Tibial artery (tissue), 4 donors: ENCODE data around the gene STAP2.

Experiments used
- DNase-seq, 2 donors: peaks; one replicate each; pipeline ENCODE4 v3.0.0-alpha.2; 2019
- H3K27ac ChIP-seq, 2 donors: fragments of 200-600 bp; sonication (generic) in 1 of 2; 1 replicate in 1 of 2; 2 replicates in 1 of 2; pipeline ENCODE4 v1.5.1; 2018 to 2019; ENCODE audit warnings: mild to moderate bottlenecking in 1 of 2
- H3K27me3 ChIP-seq, 2 donors: fragments of 200-600 bp; sonication (generic) in 1 of 2; one replicate each; pipeline versions ENCODE4 v1.5.1 to v1.6.0; 2016 to 2019
- H3K36me3 ChIP-seq, 3 donors: fragments of 200-600 bp; sonication (generic) in 2 of 3; one replicate each; pipeline ENCODE4 v1.5.1; 2016 to 2019; ENCODE audit warnings: mild to moderate bottlenecking in 2 of 3
- H3K4me1 ChIP-seq, 4 donors: fragments of 200-600 bp; sonication (generic) in 2 of 4; 1 replicate in 3 of 4; 2 replicates in 1 of 4; pipeline ENCODE4 v1.5.1; 2016 to 2019
- H3K4me3 ChIP-seq, 2 donors: fragments of 200-600 bp; sonication (generic) in 1 of 2; 1 replicate in 1 of 2; 2 replicates in 1 of 2; pipeline ENCODE4 v1.5.1; 2018 to 2019; ENCODE audit warnings: mild to moderate bottlenecking in 2 of 2
- H3K9me3 ChIP-seq, 3 donors: fragments of 200-600 bp; sonication (generic) in 1 of 3; one replicate each; pipeline ENCODE4 v1.5.1; 2016 to 2019
- intact Hi-C: fragments of 100-400 bp; cut with DNase I; formaldehyde crosslinking; loops from one replicate; pipeline ENCODE4 v1.15.0; 2023; ENCODE audit warnings: low total_unique reads
- TF ChIP-seq, protein P1 (sequence below), 2 experiments: fragments of 200-600 bp in 1 of 2; fragments of 450-650 bp in 1 of 2; IDR thresholded peaks; one replicate each; pipeline ENCODE4 v1.5.1; 2017 to 2019; ENCODE audit warnings: antibody characterized with exemption in 2 of 2, mild to moderate bottlenecking in 1 of 2, moderate library complexity in 1 of 2

Gene STAP2

DNA sequence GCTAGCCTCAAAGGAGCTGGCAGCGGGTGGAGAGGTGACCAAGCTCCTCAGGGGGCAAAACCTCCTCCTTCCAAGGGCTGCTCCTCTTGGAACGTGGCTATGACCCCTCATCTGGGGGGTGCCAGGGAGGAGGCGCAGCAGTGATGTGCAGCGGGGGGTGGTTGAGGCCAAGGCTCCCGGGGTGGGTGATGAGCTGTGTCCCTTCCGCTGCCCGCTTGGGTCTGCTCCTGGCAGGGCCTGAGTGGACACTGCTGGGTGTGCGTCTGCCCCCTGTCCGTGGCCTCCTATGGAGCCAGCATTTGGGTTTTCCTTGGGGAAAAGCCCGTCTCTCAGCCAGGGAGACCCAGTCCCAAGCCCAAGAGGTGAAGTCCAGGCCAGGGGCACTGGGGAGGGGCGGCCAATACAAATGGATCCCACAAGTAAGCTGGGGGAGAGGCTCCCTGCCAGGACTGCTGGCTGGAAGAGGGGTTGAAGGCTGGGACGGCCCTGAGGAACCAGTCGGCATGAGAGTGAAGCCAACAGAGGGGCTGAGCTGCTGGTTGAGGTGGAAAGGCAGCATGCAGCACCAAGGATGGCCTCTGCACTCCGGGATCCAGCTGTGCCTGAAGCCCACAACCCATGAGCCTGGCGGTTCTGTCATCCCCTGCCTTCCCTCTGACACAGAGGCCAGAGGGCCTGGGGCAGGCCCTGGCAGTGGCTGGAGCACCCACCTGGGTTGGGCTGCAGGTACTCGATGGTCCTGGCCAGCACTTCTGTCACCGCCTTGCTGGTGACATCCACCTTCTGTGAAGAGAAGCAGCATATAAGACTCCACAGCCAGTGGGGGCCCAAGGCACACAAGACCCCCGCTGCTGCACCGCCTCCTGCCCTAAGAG is 27.4 kb upstream of the STAP2 start:
- H3K4me3 ChIP-seq: no peak overlapping the region
- H3K27me3 ChIP-seq: no peaks in the 10 kb centered on the region
- peaks cover 54 to 61% (median 61%) of the 10 kb centered on the region in 3 donors for H3K36me3 ChIP-seq
- TF ChIP-seq, protein P1, sequence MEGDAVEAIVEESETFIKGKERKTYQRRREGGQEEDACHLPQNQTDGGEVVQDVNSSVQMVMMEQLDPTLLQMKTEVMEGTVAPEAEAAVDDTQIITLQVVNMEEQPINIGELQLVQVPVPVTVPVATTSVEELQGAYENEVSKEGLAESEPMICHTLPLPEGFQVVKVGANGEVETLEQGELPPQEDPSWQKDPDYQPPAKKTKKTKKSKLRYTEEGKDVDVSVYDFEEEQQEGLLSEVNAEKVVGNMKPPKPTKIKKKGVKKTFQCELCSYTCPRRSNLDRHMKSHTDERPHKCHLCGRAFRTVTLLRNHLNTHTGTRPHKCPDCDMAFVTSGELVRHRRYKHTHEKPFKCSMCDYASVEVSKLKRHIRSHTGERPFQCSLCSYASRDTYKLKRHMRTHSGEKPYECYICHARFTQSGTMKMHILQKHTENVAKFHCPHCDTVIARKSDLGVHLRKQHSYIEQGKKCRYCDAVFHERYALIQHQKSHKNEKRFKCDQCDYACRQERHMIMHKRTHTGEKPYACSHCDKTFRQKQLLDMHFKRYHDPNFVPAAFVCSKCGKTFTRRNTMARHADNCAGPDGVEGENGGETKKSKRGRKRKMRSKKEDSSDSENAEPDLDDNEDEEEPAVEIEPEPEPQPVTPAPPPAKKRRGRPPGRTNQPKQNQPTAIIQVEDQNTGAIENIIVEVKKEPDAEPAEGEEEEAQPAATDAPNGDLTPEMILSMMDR (IDR thresholded peaks at IDR 0.05): no peak
- no peaks in the 10 kb centered on the region for H3K9me3 ChIP-seq
- peaks cover 0 to 37% (median 31%) of the 10 kb centered on the region in 4 donors for H3K4me1 ChIP-seq
- H3K27ac ChIP-seq: no peak overlapping the region
- intact Hi-C loops: no loop called here
- peak in 1 of 2 donors; percentile 61 for DNase-seq

DNA sequence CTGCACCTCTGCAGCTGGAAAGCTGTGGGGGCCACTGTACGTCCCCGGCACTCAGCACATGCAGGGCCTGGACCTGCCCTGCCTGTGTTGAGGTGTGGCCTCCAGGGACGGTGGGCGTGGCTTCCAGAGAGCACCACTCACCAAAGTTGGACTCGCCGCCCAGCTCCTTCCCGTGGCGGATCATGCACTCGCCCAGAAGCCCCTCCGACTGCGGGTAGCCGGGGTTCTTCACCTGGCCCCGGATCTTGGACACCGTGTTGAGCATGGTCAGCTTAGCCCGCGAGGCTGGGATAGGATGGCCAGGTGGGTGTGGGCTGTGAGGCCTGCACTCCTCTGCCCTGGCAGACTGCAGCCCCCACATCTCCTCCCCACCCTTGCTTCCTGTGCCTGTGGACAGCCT is 26.7 kb upstream of the STAP2 start:
- Histone ChIP-seq H3K27ac (no peak overlapping the region), H3K27me3 (no peaks in the 10 kb centered on the region), H3K4me3 (no peak overlapping the region), H3K9me3 (no peaks in the 10 kb centered on the region), H3K36me3 (peaks cover 58 to 68% (median 67%) of the 10 kb centered on the region in 3 donors), H3K4me1 (peaks cover 0 to 31% (median 24%) of the 10 kb centered on the region in 4 donors)
- DNase-seq: peak in 1 of 2 donors; percentile 63
- TF ChIP-seq, protein P1 (IDR thresholded peaks at IDR 0.05): no peak
- intact Hi-C loops: no loop called here

DNA sequence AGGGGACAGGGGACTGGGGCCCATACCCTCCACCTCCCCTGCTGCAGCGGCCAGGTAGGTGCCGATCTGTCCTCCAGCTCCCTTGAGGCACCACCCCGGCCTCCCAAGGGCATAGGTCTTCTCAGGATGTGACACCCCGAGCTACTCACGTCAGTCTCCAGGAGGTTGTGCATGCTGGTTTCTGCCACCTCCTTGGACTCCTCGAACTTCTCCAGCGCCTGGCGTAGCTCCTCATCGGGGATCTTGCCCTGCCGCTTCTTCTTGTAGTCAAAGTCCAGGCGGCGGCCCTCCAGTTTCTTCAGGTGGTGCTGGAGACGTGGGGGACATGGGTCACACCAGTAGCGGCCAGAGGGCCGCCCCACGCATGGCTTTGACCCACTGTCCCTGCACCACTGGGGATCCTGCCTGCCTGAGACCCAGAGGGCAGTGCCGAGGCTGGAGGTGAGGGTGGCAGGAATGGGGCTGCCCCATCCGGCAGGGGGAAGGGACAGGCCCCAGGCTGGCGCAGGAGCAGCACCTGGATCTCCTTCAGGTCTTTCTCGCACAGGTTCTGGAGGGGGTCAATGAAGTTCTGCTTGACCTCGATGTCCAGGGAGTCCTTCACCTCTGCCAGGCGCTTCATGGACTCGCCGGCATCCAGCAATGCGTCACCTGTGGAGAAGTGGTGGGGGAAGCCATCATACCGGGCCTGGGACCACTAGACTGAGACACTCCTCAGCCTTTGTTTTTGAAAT is 25.1 kb upstream of the STAP2 start:
- TF ChIP-seq, protein P1 (IDR thresholded peaks at IDR 0.05): no peak
- peaks cover 0 to 15% (median 11%) of the 10 kb centered on the region in 4 donors for H3K4me1 ChIP-seq
- H3K4me3 ChIP-seq: no peak overlapping the region
- intact Hi-C loops: no loop called here
- H3K27ac ChIP-seq: no peak overlapping the region
- H3K36me3 ChIP-seq: peaks cover 67 to 84% (median 83%) of the 10 kb centered on the region in 3 donors
- DNase-seq: peak in 1 of 2 donors; percentile 63
- H3K27me3 ChIP-seq: no peaks in the 10 kb centered on the region
- no peaks in the 10 kb centered on the region for H3K9me3 ChIP-seq

DNA sequence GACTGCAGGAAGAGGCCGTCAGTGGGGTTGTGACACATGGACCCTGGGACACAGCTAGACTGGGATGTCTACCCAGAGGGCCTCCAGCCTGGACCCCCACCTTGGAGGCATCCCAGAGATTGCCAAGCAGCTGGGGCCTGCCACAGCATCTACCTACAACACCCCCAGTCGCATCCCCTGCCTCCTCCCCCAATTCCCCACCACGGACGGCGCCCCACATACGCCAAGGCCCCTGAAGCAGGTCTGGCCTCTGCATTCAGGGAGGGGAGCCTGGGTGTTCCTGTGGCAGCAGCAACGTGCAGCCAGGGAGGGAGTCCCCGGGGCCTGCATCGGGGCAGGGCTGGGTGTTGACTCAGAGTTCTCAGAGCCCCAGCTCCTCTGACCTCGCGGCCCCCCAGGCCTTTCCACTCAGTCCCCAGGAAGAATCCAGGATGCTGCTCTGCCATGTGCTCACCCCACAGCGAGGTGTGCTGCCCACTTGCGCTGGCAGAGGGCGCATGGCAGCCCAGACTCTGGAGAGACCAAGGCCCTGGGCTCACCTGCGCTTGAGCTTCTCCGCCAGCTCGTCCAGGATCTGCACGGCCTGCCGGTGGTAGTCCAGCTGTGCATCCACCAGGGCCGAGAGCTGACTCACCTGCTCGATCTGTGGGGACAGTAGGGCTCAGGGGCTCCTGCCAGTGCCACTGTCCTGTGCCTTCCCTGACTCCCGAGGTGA is 24.4 kb upstream of the STAP2 start:
- peak in 1 of 2 donors; percentile 58 for DNase-seq
- TF ChIP-seq, protein P1 (IDR thresholded peaks at IDR 0.05): no peak
- H3K27me3 ChIP-seq: no peaks in the 10 kb centered on the region
- no peak overlapping the region for H3K4me3 ChIP-seq
- H3K36me3 ChIP-seq: peaks cover 67 to 91% (median 83%) of the 10 kb centered on the region in 3 donors
- H3K4me1 ChIP-seq: peaks cover 0 to 7% (median 4%) of the 10 kb centered on the region in 4 donors
- no peaks in the 10 kb centered on the region for H3K9me3 ChIP-seq
- no peak overlapping the region for H3K27ac ChIP-seq
- intact Hi-C loops: no loop called here

DNA sequence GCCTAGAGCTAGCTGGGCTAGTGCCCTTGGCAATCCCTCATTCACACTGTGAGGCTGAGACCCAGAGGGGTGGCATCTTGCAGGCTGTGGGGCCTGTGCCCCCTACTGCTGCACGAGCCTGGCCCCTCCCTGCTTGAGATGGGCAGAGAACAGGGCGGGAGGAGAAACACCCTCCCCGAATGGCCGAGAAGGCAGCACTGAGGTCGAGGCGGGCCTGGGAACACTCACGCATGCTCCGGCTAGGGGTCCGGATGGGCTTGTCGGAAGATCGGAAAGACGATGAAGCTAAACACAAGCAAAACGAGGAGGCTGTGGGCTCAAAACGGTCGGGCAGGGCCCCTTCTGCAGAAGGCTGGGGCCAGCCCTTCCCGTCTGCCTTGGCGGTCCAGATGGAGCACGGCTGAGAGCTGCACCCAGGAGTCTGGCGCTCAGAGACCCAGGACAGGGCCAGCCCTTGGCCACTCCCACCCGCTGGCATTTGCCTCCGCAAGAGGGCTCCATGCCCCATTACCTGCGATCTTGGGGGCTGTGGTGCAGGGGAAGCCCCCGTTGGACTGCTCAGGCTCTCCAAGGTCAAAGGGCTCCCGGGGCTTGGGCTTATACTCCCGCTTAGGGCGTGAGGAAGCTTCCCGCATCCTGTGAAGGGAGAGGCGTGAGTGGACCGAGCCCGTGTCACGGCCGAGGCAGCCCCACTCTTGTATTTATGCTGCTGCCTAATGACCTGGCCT is 23.6 kb upstream of the STAP2 start:
- Histone ChIP-seq H3K27ac (no peak overlapping the region), H3K27me3 (no peaks in the 10 kb centered on the region), H3K9me3 (no peaks in the 10 kb centered on the region), H3K36me3 (peaks cover 67 to 98% (median 83%) of the 10 kb centered on the region in 3 donors), H3K4me3 (no peak overlapping the region), H3K4me1 (no peaks in the 10 kb centered on the region)
- TF ChIP-seq, protein P1 (IDR thresholded peaks at IDR 0.05): no peak
- intact Hi-C loops: no loop called here
- DNase-seq: peak in 1 of 2 donors; percentile 63
